HL-60 (cell line): ENCODE measurements around the gene SLC4A3.

Experiments
- DNase-seq, 2 experiments: peaks; one replicate each; pipeline ENCODE4 v3.0.0-alpha.2; 2010 to 2020; ENCODE audit warnings: low read depth in 1 of 2, low spot score in 1 of 2
- H3K27ac ChIP-seq: fragments of 250-450 bp; sonication (Bioruptor Pico); replicated peaks from 2 replicates; pipeline ENCODE4 v1.5.1; 2020; ENCODE audit warnings: mild to moderate bottlenecking, moderate library complexity
- H3K27me3 ChIP-seq: fragments of 250-450 bp; sonication (Bioruptor Pico); 2 replicates; pipeline ENCODE4 v1.5.1; 2021; ENCODE audit warnings: mild to moderate bottlenecking, moderate library complexity; ENCODE audit not compliant: insufficient read depth, poor library complexity, severe bottlenecking
- H3K4me3 ChIP-seq: replicated peaks from 2 replicates; pipeline ENCODE4 v1.5.1; 2011; ENCODE audit warnings: mild to moderate bottlenecking, control low read depth, low read length; ENCODE audit not compliant: insufficient read depth
- CTCF ChIP-seq: IDR thresholded peaks from one replicate; pipeline ENCODE4 v1.5.1; 2011; ENCODE audit warnings: low read length, control low read depth, inconsistent platforms; ENCODE audit not compliant: insufficient read depth
- GABPA ChIP-seq: IDR thresholded peaks from 2 replicates; pipeline ENCODE4 v1.6.1; 2012; ENCODE audit warnings: low read depth
- POLR2AphosphoS5 ChIP-seq: IDR thresholded peaks from 2 replicates; pipeline ENCODE4 v1.6.1; 2012; ENCODE audit warnings: low read depth
- REST ChIP-seq: IDR thresholded peaks from 2 replicates; pipeline ENCODE4 v1.6.1; 2012; ENCODE audit warnings: low read depth; ENCODE audit not compliant: insufficient replicate concordance
- SPI1 ChIP-seq: IDR thresholded peaks from 2 replicates; pipeline ENCODE4 v1.6.1; 2012; ENCODE audit warnings: low read depth, mild to moderate bottlenecking, borderline replicate concordance

SLC4A3 gene

DNA sequence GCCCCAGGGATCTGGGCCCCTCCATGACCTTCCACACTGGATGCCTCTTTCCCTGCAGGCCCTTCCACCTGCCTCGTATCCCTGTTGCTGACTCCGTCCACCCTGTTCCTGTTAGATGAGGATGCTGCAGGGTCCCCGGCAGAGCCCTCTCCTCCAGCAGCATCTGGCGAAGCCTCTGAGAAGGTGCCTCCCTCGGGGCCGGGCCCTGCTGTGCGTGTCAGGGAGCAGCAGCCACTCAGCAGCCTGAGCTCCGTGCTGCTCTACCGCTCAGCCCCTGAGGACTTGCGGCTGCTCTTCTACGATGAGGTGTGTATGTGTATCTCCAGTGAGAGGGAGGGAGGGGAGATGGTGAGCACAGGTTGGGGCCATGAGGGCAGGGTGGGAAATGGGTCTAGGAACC lies 12.4 kb upstream of the SLC4A3 start:
- Histone ChIP-seq H3K4me3 (no peak overlapping the region), H3K27me3 (no peaks in the 10 kb centered on the region), H3K27ac (no peak overlapping the region)
- TF ChIP-seq POLR2AphosphoS5 (no peak), GABPA (no peak), SPI1 (no peak), CTCF (no peak), REST (no peak)
- DNase-seq: no peak

DNA sequence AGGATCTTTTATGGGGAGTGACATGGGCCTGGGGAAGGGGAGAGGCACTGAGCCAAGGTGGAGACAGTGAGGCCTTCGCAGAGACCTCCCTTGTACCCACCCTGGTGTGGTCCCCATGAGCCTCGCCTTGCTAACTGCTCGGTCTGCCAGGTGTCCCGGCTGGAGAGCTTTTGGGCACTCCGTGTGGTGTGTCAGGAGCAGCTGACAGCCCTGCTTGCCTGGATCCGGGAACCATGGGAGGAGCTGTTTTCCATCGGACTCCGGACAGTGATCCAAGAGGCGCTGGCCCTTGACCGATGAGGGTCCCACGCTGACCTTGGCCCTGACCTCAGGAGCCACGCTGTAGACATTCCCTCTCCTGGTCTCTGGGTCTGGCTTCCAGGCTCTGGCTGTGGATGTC lies 11.5 kb upstream of the SLC4A3 start:
- TF ChIP-seq REST: no peak
- no peak for TF ChIP-seq GABPA
- no peak for TF ChIP-seq POLR2AphosphoS5
- no peak overlapping the region for H3K4me3 ChIP-seq
- no peak overlapping the region for H3K27ac ChIP-seq
- DNase-seq: no peak
- no peaks in the 10 kb centered on the region for H3K27me3 ChIP-seq

DNA sequence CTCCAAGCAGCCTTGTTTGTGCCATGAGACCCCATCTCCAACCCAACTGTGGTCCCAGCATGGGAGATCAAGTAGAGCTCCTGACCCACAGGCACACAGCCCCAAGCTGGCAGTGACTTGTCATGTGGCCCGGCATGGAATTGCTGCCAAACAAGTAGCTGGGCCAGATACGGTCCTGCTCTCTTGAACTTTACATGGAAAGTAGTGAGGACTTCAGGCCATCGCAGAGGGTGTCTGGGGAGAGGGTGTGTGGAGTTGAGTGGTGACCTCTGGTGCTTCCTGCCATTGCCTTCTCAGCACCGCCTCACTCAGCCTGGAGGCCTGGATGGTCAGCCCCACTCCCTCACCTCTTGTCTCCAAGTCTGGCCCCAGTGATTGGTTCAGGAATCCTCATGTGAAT lies 10.9 kb upstream of the SLC4A3 start:
- H3K27me3 ChIP-seq: no peaks in the 10 kb centered on the region
- no peak for DNase-seq

More for the DNA sequence above, 10.9 kb upstream of the SLC4A3 start:
- TF ChIP-seq POLR2AphosphoS5 (no peak), SPI1 (no peak), REST (no peak), CTCF (no peak), GABPA (no peak)
- Histone ChIP-seq H3K4me3 (no peak overlapping the region), H3K27ac (no peak overlapping the region)
